ENCODE data around the gene CFTR. TPM values are rescaled to one million over a fixed set of nuclear protein-coding genes. Genes with fewer than 3 reads are reported as not detected.
A peak's percentile ranks its signal among the peaks of the same experiment; 100 is the strongest.

Gene CFTR
- total RNA-seq: 100 to 1,000 TPM in 2 of 4 donors, 10 to 100 TPM in 2; 43.0 to 176 (median 76.6) TPM

- Histone ChIP-seq H3K9me3 (no peaks in the 10 kb centered on the region), H3K4me1 (peaks cover 0 to 29% (median 10%) of the 10 kb centered on the region in 4 donors), H3K27me3 (peaks cover 22% of the 10 kb centered on the region), H3K27ac (peak within 1 kb of the TSS; percentile 70 to 86 (median 84)), H3K4me3 (peak within 1 kb of the TSS; percentile 8 to 68 (median 50)), H3K36me3 (no peaks in the 10 kb centered on the region)
- DNase-seq: peak; percentile 62
- in situ Hi-C loops (cut with MboI; ENCODE audit: low pct_ligation_motif_present in 1 of 4, low pct_unique_long_range_greater_than_20kb in 1 of 4, low sequenced_read_pairs in 3 of 4): no loop called here
- WGBS, 2 donors (ENCODE audit: low coverage in 1 of 2): 8 to 15% methylated on average over 17 to 42 of the region's 45 CpGs
- TF ChIP-seq POLR2A (IDR thresholded peaks at IDR 0.05) (peak; percentile 31), POLR2AphosphoS5 (IDR thresholded peaks at IDR 0.05) (no peak), EP300 (IDR thresholded peaks at IDR 0.05; ENCODE audit: low read depth) (no peak), CTCF (IDR thresholded peaks at IDR 0.05) (no peak)
- intact Hi-C loops (cut with DNase I; ENCODE audit: low total_unique reads): no loop called here
Observed at GRCh38 chr7:117479225-117480054, at the start of gene CFTR. TSS of gene CFTR (plus strand) at chr7:117480025. CDS start at chr7:117480095, 70 bp downstream.

DNA sequence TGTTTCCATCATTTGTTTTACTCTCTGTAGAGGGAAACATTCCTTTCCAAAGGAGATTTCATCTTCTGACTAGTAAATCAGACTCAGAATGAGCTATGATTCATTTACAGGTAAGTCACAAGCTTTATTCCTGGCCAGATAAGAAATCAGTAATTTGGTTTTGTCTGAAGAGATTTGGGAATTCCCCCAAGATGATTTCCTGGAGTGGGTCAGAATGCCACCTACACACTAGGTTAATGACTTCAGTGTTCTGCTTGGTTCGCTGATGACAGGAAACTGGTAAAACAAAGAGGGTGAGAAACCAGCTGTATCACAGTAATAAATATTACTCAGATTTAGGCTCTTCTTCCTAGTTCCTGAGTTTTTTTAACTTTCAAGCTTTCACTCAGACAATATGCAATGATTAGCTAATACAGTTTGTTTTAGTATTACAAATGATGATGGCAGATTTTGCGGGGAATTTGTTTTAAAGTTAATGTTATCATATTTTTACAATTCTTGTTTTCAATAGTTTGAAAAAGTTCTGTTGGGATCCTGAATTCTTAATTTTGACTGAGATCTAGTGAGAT, 44.3 kb upstream of the CFTR start:
- Histone ChIP-seq H3K4me3 (no peak overlapping the region), H3K9me3 (no peaks in the 10 kb centered on the region), H3K4me1 (peaks cover 0 to 6% (median 0%) of the 10 kb centered on the region in 4 donors), H3K27ac (no peak overlapping the region), H3K27me3 (no peaks in the 10 kb centered on the region), H3K36me3 (no peaks in the 10 kb centered on the region)
- intact Hi-C loops (cut with DNase I; ENCODE audit: low total_unique reads): no loop called here
- DNase-seq: no peak
- TF ChIP-seq POLR2A (IDR thresholded peaks at IDR 0.05): no peak
- no peak for TF ChIP-seq EP300 (IDR thresholded peaks at IDR 0.05; ENCODE audit: low read depth)
- no peak for TF ChIP-seq POLR2AphosphoS5 (IDR thresholded peaks at IDR 0.05)
- no peak for TF ChIP-seq CTCF (IDR thresholded peaks at IDR 0.05)
- 42 to 43% methylated on average over 2 of the region's 2 CpGs for WGBS, 2 donors (ENCODE audit: low coverage in 1 of 2)
- in situ Hi-C loops (cut with MboI; ENCODE audit: low pct_ligation_motif_present in 1 of 4, low pct_unique_long_range_greater_than_20kb in 1 of 4, low sequenced_read_pairs in 3 of 4): no loop called here

DNA sequence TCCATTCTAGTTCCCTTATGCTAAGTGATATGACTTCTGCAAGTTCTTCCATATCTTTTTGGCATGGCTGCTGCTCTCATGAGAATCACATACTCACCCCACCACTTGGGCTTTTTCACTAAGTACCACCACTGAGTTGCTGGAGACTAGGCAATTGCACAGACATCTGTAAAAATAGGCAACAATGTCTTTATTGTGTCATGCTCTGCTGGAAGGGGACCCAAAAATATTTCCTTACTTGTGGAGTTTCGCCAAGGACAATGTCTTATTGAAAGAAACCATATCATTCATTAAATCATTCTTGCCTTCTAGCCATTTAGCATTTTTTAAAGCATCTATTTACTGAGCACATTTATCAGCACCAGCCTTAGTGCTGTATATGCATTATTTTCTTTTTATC, 35.2 kb upstream of the CFTR start:
- no peaks in the 10 kb centered on the region for H3K36me3 ChIP-seq
- no peaks in the 10 kb centered on the region for H3K27me3 ChIP-seq
- no peak for DNase-seq
- no peak for TF ChIP-seq POLR2AphosphoS5 (IDR thresholded peaks at IDR 0.05)
- TF ChIP-seq POLR2A (IDR thresholded peaks at IDR 0.05): no peak
- TF ChIP-seq EP300 (IDR thresholded peaks at IDR 0.05; ENCODE audit: low read depth): no peak
- no peak for TF ChIP-seq CTCF (IDR thresholded peaks at IDR 0.05)
- no peak overlapping the region for H3K4me3 ChIP-seq
- in situ Hi-C loops (cut with MboI; ENCODE audit: low pct_ligation_motif_present in 1 of 4, low pct_unique_long_range_greater_than_20kb in 1 of 4, low sequenced_read_pairs in 3 of 4): no loop called here
- H3K9me3 ChIP-seq: no peaks in the 10 kb centered on the region
- intact Hi-C loops (cut with DNase I; ENCODE audit: low total_unique reads): no loop called here
- 74 to 75% methylated on average over 1 of the region's 1 CpG for WGBS, 2 donors (ENCODE audit: low coverage in 1 of 2)
- no peak overlapping the region for H3K27ac ChIP-seq
- H3K4me1 ChIP-seq: no peaks in the 10 kb centered on the region

DNA sequence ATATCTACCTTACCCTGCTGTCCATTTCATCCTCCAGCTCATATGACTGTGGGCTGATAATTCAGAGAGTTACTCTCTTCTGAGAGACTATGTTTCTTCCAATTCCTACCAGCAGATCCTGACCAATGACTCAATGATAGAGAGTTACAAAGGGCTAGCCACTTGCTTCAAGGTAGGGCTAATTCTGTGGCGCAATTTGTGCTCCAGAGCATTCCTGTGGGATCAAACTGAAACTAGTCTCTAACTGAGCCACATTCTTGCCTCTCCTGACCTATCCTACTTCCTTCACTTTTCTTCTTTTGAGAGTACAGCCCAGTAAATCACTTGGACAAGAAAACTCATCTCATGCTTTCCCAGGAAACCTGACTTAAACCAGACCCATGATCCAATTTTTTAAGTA, 34.6 kb upstream of the CFTR start:
- Histone ChIP-seq H3K27me3 (no peaks in the 10 kb centered on the region), H3K4me1 (no peaks in the 10 kb centered on the region), H3K4me3 (no peak overlapping the region), H3K36me3 (no peaks in the 10 kb centered on the region), H3K9me3 (no peaks in the 10 kb centered on the region), H3K27ac (no peak overlapping the region)
- 88 to 100% methylated on average over 1 of the region's 1 CpG for WGBS, 2 donors (ENCODE audit: low coverage in 1 of 2)
- no peak for DNase-seq
- TF ChIP-seq POLR2A (IDR thresholded peaks at IDR 0.05) (no peak), EP300 (IDR thresholded peaks at IDR 0.05; ENCODE audit: low read depth) (no peak), CTCF (IDR thresholded peaks at IDR 0.05) (no peak), POLR2AphosphoS5 (IDR thresholded peaks at IDR 0.05) (no peak)
- in situ Hi-C loops (cut with MboI; ENCODE audit: low pct_ligation_motif_present in 1 of 4, low pct_unique_long_range_greater_than_20kb in 1 of 4, low sequenced_read_pairs in 3 of 4) (no loop called here), intact Hi-C loops (cut with DNase I; ENCODE audit: low total_unique reads) (no loop called here)

Data from transverse colon (tissue), 4 donors.